Keratinocyte (primary cell): ENCODE results near the gene SBK2. TPM values are rescaled to one million over a fixed set of nuclear protein-coding genes. Genes with fewer than 3 reads are reported as not detected.

ENCODE experiments used
- DNase-seq: peaks from one replicate; pipeline ENCODE4 v3.0.0-alpha.2; 2011; ENCODE audit warnings: low read depth, missing footprints, low spot score
- FAIRE-seq: peaks from 2 replicates; lab custom pipeline; 2011; peaks lifted over from hg19 to GRCh38; lab: Jason Lieb, UNC
- H2AFZ ChIP-seq: 2 replicates; pipeline ENCODE4 v1.6.0; 2012; ENCODE audit warnings: low read length, control low read depth, inconsistent platforms; ENCODE audit not compliant: control insufficient read depth
- H3K27ac ChIP-seq: 2 replicates; pipeline ENCODE4 v1.5.1; 2011; ENCODE audit warnings: low read length; ENCODE audit not compliant: control insufficient read depth, insufficient read depth
- H3K27me3 ChIP-seq: 3 replicates; pipeline ENCODE4 v1.6.0; 2011; ENCODE audit warnings: low read length; ENCODE audit not compliant: control insufficient read depth, insufficient read depth; ENCODE audit errors: extremely low read depth
- H3K36me3 ChIP-seq, 2 experiments: 2 replicates in 1 of 2; 3 replicates in 1 of 2; pipeline ENCODE4 v1.5.1; 2011; ENCODE audit warnings: low read length in 2 of 2, mild to moderate bottlenecking in 1 of 2; ENCODE audit not compliant: control insufficient read depth in 2 of 2, insufficient read depth in 2 of 2; ENCODE audit errors: extremely low read depth in 1 of 2
- H3K4me1 ChIP-seq: 3 replicates; pipeline ENCODE4 v1.5.1; 2011; ENCODE audit warnings: low read length; ENCODE audit not compliant: control insufficient read depth, insufficient read depth; ENCODE audit errors: extremely low read depth
- H3K4me2 ChIP-seq: 3 replicates; pipeline ENCODE4 v1.6.0; 2011; ENCODE audit warnings: low read depth, low read length; ENCODE audit not compliant: control insufficient read depth, insufficient read depth; ENCODE audit errors: extremely low read depth
- H3K4me3 ChIP-seq, 3 experiments: fragments of 200-600 bp in 1 of 3; sonication (generic) in 1 of 3; 2 replicates in 2 of 3; 3 replicates in 1 of 3; pipeline ENCODE4 v1.5.1; 2011 to 2016; ENCODE audit warnings: low read length in 3 of 3, mild to moderate bottlenecking in 3 of 3, control low read depth in 2 of 3, inconsistent platforms in 1 of 3, low read depth in 1 of 3, mixed read lengths in 1 of 3, mixed run types in 1 of 3, moderate library complexity in 1 of 3; ENCODE audit not compliant: control insufficient read depth in 2 of 3, insufficient read depth in 2 of 3; ENCODE audit errors: extremely low read depth in 1 of 3
- H3K79me2 ChIP-seq: 2 replicates; pipeline ENCODE4 v1.6.0; 2012; ENCODE audit warnings: low read length; ENCODE audit not compliant: control insufficient read depth, insufficient read depth
- H3K9ac ChIP-seq: 3 replicates; pipeline ENCODE4 v1.6.0; 2011; ENCODE audit warnings: low read length; ENCODE audit not compliant: control insufficient read depth, insufficient read depth; ENCODE audit errors: extremely low read depth
- H3K9me1 ChIP-seq: 3 replicates; pipeline ENCODE4 v1.6.0; 2011; ENCODE audit warnings: low read length; ENCODE audit not compliant: control insufficient read depth, insufficient read depth; ENCODE audit errors: extremely low read depth
- H3K9me3 ChIP-seq: 2 replicates; pipeline ENCODE4 v1.5.1; 2012; ENCODE audit warnings: low read depth, low read length; ENCODE audit not compliant: control insufficient read depth
- H4K20me1 ChIP-seq: 3 replicates; pipeline ENCODE4 v1.6.0; 2011; ENCODE audit warnings: low read length; ENCODE audit not compliant: control insufficient read depth, insufficient read depth; ENCODE audit errors: extremely low read depth
- CTCF ChIP-seq, 3 experiments: IDR thresholded peaks in 1 of 3; conservative IDR thresholded peaks in 1 of 3; optimal IDR thresholded peaks in 1 of 3; 2 replicates in 2 of 3; 3 replicates in 1 of 3; pipeline versions ENCODE3 to v1.5.1; 2011; ENCODE audit warnings: low read length in 3 of 3, mild to moderate bottlenecking in 3 of 3, moderate library complexity in 2 of 3, control low read depth in 1 of 3, inconsistent platforms in 1 of 3; ENCODE audit not compliant: insufficient read depth in 2 of 3; ENCODE audit errors: extremely low read depth in 1 of 3
- EZH2 ChIP-seq: IDR thresholded peaks from one replicate; pipeline ENCODE4 v1.6.1; 2012; ENCODE audit warnings: inconsistent platforms, mild to moderate bottlenecking, low read length, moderate library complexity
- dilution Hi-C: fragments of 300-500 bp; cut with MboI; formaldehyde crosslinking; loops from one replicate; pipeline ENCODE4 v1.7.0; 2020; ENCODE audit warnings: low sequenced_read_pairs; ENCODE audit not compliant: extremely low pct_ligation_motif_present
- polyA plus RNA-seq, 5 experiments: library from polyadenylated mRNA; depleted of rRNA in 3 of 5; stranded (reverse) in 3 of 5; stranded (forward) in 1 of 5; unstranded in 1 of 5; fragments of >200 nt; gene quantifications; 1 replicate in 1 of 5; 2 replicates in 3 of 5; 3 replicates in 1 of 5; pipeline versions ENCODE4 v1.2.1 to v1.2.3, GENCODE V29; 2011 to 2012; ENCODE audit warnings: missing spikeins in 2 of 5, low read depth in 1 of 5, low replicate concordance in 1 of 5

The SBK2 gene
- polyA plus RNA-seq, 1 donor (not counting 4 experiments of a cell fraction or from before 2014, with no cell fraction given): not detected

GRCh38 chr19:55546011-55546410 is 9.1 kb upstream of the SBK2 start:
- no peaks in the 10 kb centered on the region for H3K79me2 ChIP-seq
- H3K4me3 ChIP-seq: no peak overlapping the region
- dilution Hi-C loops: no loop called here
- no peak for DNase-seq
- no peak for TF ChIP-seq EZH2
- H3K4me1 ChIP-seq: peaks cover 3% of the 10 kb centered on the region
- no peaks in the 10 kb centered on the region for H3K36me3 ChIP-seq
- H2AFZ ChIP-seq: no peak overlapping the region
- no peaks in the 10 kb centered on the region for H3K27me3 ChIP-seq
- no peaks in the 10 kb centered on the region for H3K9me3 ChIP-seq
- no peaks in the 10 kb centered on the region for H3K9me1 ChIP-seq
- no peak for FAIRE-seq
- no peak overlapping the region for H3K27ac ChIP-seq
- no peak overlapping the region for H3K4me2 ChIP-seq
- no peaks in the 10 kb centered on the region for H4K20me1 ChIP-seq
- H3K9ac ChIP-seq: no peak overlapping the region

- dilution Hi-C loops: no loop called here
- Histone ChIP-seq H3K9me3 (no peaks in the 10 kb centered on the region), H4K20me1 (no peaks in the 10 kb centered on the region), H3K27ac (no peak within 1 kb of the TSS), H3K79me2 (no peaks in the 10 kb centered on the region), H3K4me1 (peaks cover 3% of the 10 kb centered on the region), H3K27me3 (no peaks in the 10 kb centered on the region), H3K4me2 (no peak within 1 kb of the TSS), H3K9ac (no peak within 1 kb of the TSS), H3K4me3 (no peak within 1 kb of the TSS), H2AFZ (no peak within 1 kb of the TSS), H3K9me1 (no peaks in the 10 kb centered on the region), H3K36me3 (no peaks in the 10 kb centered on the region)
- FAIRE-seq (no peak), DNase-seq (no peak)
- TF ChIP-seq EZH2 (no peak), CTCF (optimal IDR thresholded peaks at IDR 0.05 in 1 of 3, IDR thresholded peaks at IDR 0.05 in 1 of 3, conservative IDR thresholded peaks at IDR 0.05 in 1 of 3; ENCODE audit: extremely low read depth in 1 of 3, insufficient read depth in 2 of 3, low read length in 3 of 3) (no peak)
Measured at GRCh38 chr19:55545443-55545842, 8.5 kb upstream of the SBK2 start, which contains the start of gene SBK3. Gene SBK3 (minus strand): TSS chr19:55545543. CDS start chr19:55545543, 0 bp downstream.
